H1 (cell line): Measurements from ENCODE around the gene CCDC91. TPM values are rescaled to one million over a fixed set of nuclear protein-coding genes. Genes with fewer than 3 reads are reported as not detected.

ENCODE experiments used
- MAFK ChIP-seq: IDR thresholded peaks from 2 replicates; pipeline ENCODE4 v1.6.1; 2012; ENCODE audit warnings: low read depth, mild to moderate bottlenecking, improper control_type of control experiment, low read length
- RAD21 ChIP-seq, 2 experiments: IDR thresholded peaks in 1 of 2; conservative IDR thresholded peaks in 1 of 2; 2 replicates each; pipeline ENCODE4 v1.6.1; 2011; ENCODE audit warnings: low read depth in 2 of 2, low read length in 2 of 2, improper control_type of control experiment in 1 of 2, inconsistent platforms in 1 of 2, mild to moderate bottlenecking in 1 of 2, moderate library complexity in 1 of 2
- SUZ12 ChIP-seq: fragments of 200-600 bp; sonication (generic); IDR thresholded peaks from 2 replicates; pipeline ENCODE4 v1.6.1; 2012; ENCODE audit warnings: mild to moderate bottlenecking, inconsistent platforms, low read length, moderate library complexity, mixed read lengths
- TAF7 ChIP-seq: optimal IDR thresholded peaks from 2 replicates; pipeline ENCODE3; 2011; ENCODE audit warnings: low read depth, mild to moderate bottlenecking, inconsistent platforms, low read length, moderate library complexity, borderline replicate concordance
- TBP ChIP-seq: IDR thresholded peaks from 2 replicates; pipeline ENCODE4 v1.6.1; 2011; ENCODE audit warnings: low read depth, low read length, improper control_type of control experiment
- polyA plus RNA-seq, 7 experiments: library from polyadenylated mRNA; depleted of rRNA in 3 of 7; stranded (reverse) in 5 of 7; unstranded in 2 of 7; fragments of >200 nt in 5 of 7; fragments of 200-250 nt in 2 of 7; gene quantifications; 1 replicate in 5 of 7; 2 replicates in 1 of 7; 4 replicates in 1 of 7; pipeline versions ENCODE4 v1.2.1 to v1.2.3, GENCODE V29; 2011 to 2013; ENCODE audit warnings: missing spikeins in 2 of 7, mixed read lengths in 2 of 7
- total RNA-seq: library from RNA; stranded (reverse); fragmentation: NEBNext Ultra II Directional; extraction: Animal tissue kit (Norgen Biotek cat#: 25700); gene quantifications from 2 replicates; pipeline ENCODE4 v1.2.1, GENCODE V29; 2021
- TF ChIP-seq, protein P1 (sequence below): fragments of 300-600 bp; sonication (generic); IDR thresholded peaks from 2 replicates; pipeline ENCODE4 v1.7.1; 2012; ENCODE audit warnings: low read length, moderate library complexity, mild to moderate bottlenecking, inconsistent platforms; ENCODE audit not compliant: insufficient replicate concordance

CCDC91 gene
- total and polyA plus RNA-seq, 2 of the 8 experiments (the other 6 are each of a cell fraction or from before 2014, with no cell fraction given): 8.6 to 23.1 TPM

DNA sequence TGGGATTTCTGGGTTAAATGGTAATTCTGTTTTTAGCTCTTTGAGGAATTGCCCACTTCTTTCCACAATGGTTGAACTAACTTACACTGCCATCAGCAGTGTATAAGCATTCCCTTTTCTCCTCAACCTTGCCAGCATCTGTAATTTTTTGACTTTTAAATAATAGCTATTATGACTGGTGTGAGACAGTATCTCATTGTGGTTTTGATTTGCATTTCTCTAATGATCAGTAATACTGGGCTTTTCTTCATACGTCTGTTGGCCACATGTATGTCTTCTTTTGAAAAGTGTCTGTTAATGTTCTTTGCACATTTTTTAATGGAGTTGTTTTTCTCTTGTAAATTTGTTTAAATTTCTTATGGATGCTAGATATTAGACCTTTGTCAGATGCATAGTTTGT is 323.7 kb downstream of the CCDC91 start (continued):
- TF ChIP-seq, protein P1, sequence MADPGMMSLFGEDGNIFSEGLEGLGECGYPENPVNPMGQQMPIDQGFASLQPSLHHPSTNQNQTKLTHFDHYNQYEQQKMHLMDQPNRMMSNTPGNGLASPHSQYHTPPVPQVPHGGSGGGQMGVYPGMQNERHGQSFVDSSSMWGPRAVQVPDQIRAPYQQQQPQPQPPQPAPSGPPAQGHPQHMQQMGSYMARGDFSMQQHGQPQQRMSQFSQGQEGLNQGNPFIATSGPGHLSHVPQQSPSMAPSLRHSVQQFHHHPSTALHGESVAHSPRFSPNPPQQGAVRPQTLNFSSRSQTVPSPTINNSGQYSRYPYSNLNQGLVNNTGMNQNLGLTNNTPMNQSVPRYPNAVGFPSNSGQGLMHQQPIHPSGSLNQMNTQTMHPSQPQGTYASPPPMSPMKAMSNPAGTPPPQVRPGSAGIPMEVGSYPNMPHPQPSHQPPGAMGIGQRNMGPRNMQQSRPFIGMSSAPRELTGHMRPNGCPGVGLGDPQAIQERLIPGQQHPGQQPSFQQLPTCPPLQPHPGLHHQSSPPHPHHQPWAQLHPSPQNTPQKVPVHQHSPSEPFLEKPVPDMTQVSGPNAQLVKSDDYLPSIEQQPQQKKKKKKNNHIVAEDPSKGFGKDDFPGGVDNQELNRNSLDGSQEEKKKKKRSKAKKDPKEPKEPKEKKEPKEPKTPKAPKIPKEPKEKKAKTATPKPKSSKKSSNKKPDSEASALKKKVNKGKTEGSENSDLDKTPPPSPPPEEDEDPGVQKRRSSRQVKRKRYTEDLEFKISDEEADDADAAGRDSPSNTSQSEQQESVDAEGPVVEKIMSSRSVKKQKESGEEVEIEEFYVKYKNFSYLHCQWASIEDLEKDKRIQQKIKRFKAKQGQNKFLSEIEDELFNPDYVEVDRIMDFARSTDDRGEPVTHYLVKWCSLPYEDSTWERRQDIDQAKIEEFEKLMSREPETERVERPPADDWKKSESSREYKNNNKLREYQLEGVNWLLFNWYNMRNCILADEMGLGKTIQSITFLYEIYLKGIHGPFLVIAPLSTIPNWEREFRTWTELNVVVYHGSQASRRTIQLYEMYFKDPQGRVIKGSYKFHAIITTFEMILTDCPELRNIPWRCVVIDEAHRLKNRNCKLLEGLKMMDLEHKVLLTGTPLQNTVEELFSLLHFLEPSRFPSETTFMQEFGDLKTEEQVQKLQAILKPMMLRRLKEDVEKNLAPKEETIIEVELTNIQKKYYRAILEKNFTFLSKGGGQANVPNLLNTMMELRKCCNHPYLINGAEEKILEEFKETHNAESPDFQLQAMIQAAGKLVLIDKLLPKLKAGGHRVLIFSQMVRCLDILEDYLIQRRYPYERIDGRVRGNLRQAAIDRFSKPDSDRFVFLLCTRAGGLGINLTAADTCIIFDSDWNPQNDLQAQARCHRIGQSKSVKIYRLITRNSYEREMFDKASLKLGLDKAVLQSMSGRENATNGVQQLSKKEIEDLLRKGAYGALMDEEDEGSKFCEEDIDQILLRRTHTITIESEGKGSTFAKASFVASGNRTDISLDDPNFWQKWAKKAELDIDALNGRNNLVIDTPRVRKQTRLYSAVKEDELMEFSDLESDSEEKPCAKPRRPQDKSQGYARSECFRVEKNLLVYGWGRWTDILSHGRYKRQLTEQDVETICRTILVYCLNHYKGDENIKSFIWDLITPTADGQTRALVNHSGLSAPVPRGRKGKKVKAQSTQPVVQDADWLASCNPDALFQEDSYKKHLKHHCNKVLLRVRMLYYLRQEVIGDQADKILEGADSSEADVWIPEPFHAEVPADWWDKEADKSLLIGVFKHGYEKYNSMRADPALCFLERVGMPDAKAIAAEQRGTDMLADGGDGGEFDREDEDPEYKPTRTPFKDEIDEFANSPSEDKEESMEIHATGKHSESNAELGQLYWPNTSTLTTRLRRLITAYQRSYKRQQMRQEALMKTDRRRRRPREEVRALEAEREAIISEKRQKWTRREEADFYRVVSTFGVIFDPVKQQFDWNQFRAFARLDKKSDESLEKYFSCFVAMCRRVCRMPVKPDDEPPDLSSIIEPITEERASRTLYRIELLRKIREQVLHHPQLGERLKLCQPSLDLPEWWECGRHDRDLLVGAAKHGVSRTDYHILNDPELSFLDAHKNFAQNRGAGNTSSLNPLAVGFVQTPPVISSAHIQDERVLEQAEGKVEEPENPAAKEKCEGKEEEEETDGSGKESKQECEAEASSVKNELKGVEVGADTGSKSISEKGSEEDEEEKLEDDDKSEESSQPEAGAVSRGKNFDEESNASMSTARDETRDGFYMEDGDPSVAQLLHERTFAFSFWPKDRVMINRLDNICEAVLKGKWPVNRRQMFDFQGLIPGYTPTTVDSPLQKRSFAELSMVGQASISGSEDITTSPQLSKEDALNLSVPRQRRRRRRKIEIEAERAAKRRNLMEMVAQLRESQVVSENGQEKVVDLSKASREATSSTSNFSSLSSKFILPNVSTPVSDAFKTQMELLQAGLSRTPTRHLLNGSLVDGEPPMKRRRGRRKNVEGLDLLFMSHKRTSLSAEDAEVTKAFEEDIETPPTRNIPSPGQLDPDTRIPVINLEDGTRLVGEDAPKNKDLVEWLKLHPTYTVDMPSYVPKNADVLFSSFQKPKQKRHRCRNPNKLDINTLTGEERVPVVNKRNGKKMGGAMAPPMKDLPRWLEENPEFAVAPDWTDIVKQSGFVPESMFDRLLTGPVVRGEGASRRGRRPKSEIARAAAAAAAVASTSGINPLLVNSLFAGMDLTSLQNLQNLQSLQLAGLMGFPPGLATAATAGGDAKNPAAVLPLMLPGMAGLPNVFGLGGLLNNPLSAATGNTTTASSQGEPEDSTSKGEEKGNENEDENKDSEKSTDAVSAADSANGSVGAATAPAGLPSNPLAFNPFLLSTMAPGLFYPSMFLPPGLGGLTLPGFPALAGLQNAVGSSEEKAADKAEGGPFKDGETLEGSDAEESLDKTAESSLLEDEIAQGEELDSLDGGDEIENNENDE: no peak
- TF ChIP-seq TAF7 (no peak), SUZ12 (no peak), TBP (no peak), RAD21 (IDR thresholded peaks at IDR 0.05 in 1 of 2, conservative IDR thresholded peaks at IDR 0.05 in 1 of 2; ENCODE audit: low read depth in 2 of 2, low read length in 2 of 2) (no peak), MAFK (no peak)
